GM12878 (cell line): ENCODE results near the gene KRTAP9-8. TPM values are rescaled to one million over a fixed set of nuclear protein-coding genes. Genes with fewer than 3 reads are reported as not detected.

Experiments
- ATAC-seq: fragments of 200-7000 bp; cut with Tn5 transposase; 3 replicates; pipeline ENCODE4 v1.9.1; 2020; ENCODE audit warnings: mild to moderate bottlenecking, moderate library complexity
- BruUV-seq: library from RNA; stranded (reverse); fragments of 400-500 nt; replicated peaks from 2 replicates; lab custom pipeline; 2021; lab: Mats Ljungman, UMichigan
- CTCF ChIA-PET: fragments of 300-600 bp; sonication (Branson Sonifier 250); formaldehyde crosslinking; extraction: SDS; loops from one replicate; lab custom pipeline; 2021; ENCODE audit warnings: inconsistent platforms; lab: Yijun Ruan, JAX
- POLR2A ChIA-PET: fragments of 350-600 bp; formaldehyde crosslinking; extraction: SDS; loops from one replicate; lab custom pipeline; 2021; ENCODE audit warnings: inconsistent platforms; lab: Charles Lee
- RAD21 ChIA-PET: fragments of 300-600 bp; sonication (Branson Sonifier 250); formaldehyde crosslinking; loops from one replicate; lab custom pipeline; 2023; ENCODE audit warnings: antibody characterized with exemption; ENCODE audit not compliant: unreplicated experiment; lab: Charles Lee
- SMC1A ChIA-PET: fragments of 300-600 bp; sonication (Branson Sonifier 250); formaldehyde crosslinking; loops from one replicate; lab custom pipeline; 2023; ENCODE audit not compliant: unreplicated experiment, uncharacterized antibody; lab: Charles Lee
- DNase-seq: peaks from one replicate; pipeline ENCODE4 v3.0.0-alpha.2; 2011; ENCODE audit warnings: low read depth, low spot score
- FAIRE-seq: peaks from 3 replicates; lab custom pipeline; 2011; peaks lifted over from hg19 to GRCh38; lab: Jason Lieb, UNC
- H2AFZ ChIP-seq: 2 replicates; pipeline ENCODE4 v1.6.0; 2011; ENCODE audit warnings: low read depth, low read length, control low read depth; ENCODE audit not compliant: control insufficient read depth
- H3K27ac ChIP-seq: 2 replicates; pipeline ENCODE4 v1.5.1; 2011; ENCODE audit warnings: control low read depth; ENCODE audit not compliant: control insufficient read depth, insufficient read depth
- H3K27me3 ChIP-seq, 2 experiments: replicated peaks in 1 of 2; 2 replicates each; pipeline versions ENCODE4 v1.6.0 to v1.6.1; 2011; ENCODE audit warnings: low read length in 1 of 2; ENCODE audit not compliant: control insufficient read depth in 2 of 2, insufficient read depth in 2 of 2
- H3K36me3 ChIP-seq, 2 experiments: 2 replicates each; pipeline ENCODE4 v1.5.1; 2011; ENCODE audit warnings: low read length in 1 of 2; ENCODE audit not compliant: control insufficient read depth in 2 of 2, insufficient read depth in 2 of 2
- H3K4me1 ChIP-seq: 2 replicates; pipeline ENCODE4 v1.6.1; 2011; ENCODE audit warnings: mild to moderate bottlenecking, low read length, moderate library complexity, mixed read lengths; ENCODE audit not compliant: control insufficient read depth, insufficient read depth
- H3K4me2 ChIP-seq: 2 replicates; pipeline ENCODE4 v1.6.0; 2011; ENCODE audit warnings: control low read depth; ENCODE audit not compliant: control insufficient read depth, insufficient read depth
- H3K4me3 ChIP-seq: fragments of 200-600 bp; sonication (generic); 2 replicates; pipeline ENCODE4 v1.5.1; 2016
- H3K79me2 ChIP-seq: 2 replicates; pipeline ENCODE4 v1.6.0; 2011; ENCODE audit warnings: low read length; ENCODE audit not compliant: control insufficient read depth, insufficient read depth
- H3K9ac ChIP-seq: 2 replicates; pipeline ENCODE4 v1.8.0; 2011; ENCODE audit warnings: low read length, control low read depth, mixed read lengths; ENCODE audit not compliant: control insufficient read depth, insufficient read depth
- H3K9me3 ChIP-seq: replicated peaks from 3 replicates; pipeline ENCODE4 v1.5.1; 2011; ENCODE audit warnings: mild to moderate bottlenecking, low read length; ENCODE audit not compliant: control insufficient read depth, insufficient read depth
- H4K20me1 ChIP-seq: 2 replicates; pipeline ENCODE4 v1.6.0; 2011; ENCODE audit not compliant: control insufficient read depth, insufficient read depth
- ETV6 ChIP-seq, 2 experiments: fragments of 450-650 bp in 1 of 2; IDR thresholded peaks in 1 of 2; conservative IDR thresholded peaks in 1 of 2; 2 replicates each; pipeline ENCODE4 v1.6.1; 2014; ENCODE audit warnings: antibody characterized with exemption in 1 of 2, borderline replicate concordance in 1 of 2, low read depth in 1 of 2, mild to moderate bottlenecking in 1 of 2, moderate library complexity in 1 of 2
- GATAD2B ChIP-seq: fragments of 450-650 bp; conservative IDR thresholded peaks from 2 replicates; pipeline ENCODE4 v1.6.1; 2017; ENCODE audit warnings: low read depth, mild to moderate bottlenecking, moderate library complexity
- HDAC6 ChIP-seq: fragments of 200-600 bp; sonication (generic); IDR thresholded peaks from one replicate; pipeline ENCODE4 v1.8.0; 2017; ENCODE audit warnings: antibody characterized with exemption; ENCODE audit not compliant: unreplicated experiment
- IRF4 ChIP-seq: IDR thresholded peaks from 2 replicates; pipeline ENCODE4 v1.6.1; 2011; ENCODE audit warnings: low read depth, low read length
- NFIC ChIP-seq: IDR thresholded peaks from 2 replicates; pipeline ENCODE4 v1.6.1; 2012; ENCODE audit warnings: low read depth, mild to moderate bottlenecking, inconsistent platforms, low read length, moderate library complexity
- NFXL1 ChIP-seq: fragments of 450-650 bp; IDR thresholded peaks from 2 replicates; pipeline ENCODE4 v1.6.1; 2017; ENCODE audit warnings: antibody characterized with exemption, mild to moderate bottlenecking, borderline replicate concordance
- NR2C1 ChIP-seq: fragments of 450-650 bp; IDR thresholded peaks from 2 replicates; pipeline ENCODE4 v1.6.1; 2017; ENCODE audit warnings: antibody characterized with exemption, mild to moderate bottlenecking, moderate library complexity
- SMC3 ChIP-seq: IDR thresholded peaks from 2 replicates; pipeline ENCODE4 v1.6.1; 2011; ENCODE audit warnings: low read length, improper control_type of control experiment, borderline replicate concordance
- SUZ12 ChIP-seq: fragments of 200-600 bp; sonication (generic); IDR thresholded peaks from one replicate; pipeline ENCODE4 v1.6.1; 2018; ENCODE audit warnings: antibody characterized with exemption, mild to moderate bottlenecking; ENCODE audit not compliant: unreplicated experiment
- ZBTB4 ChIP-seq: fragments of 450-650 bp; formaldehyde crosslinking; IDR thresholded peaks from 2 replicates; pipeline ENCODE4 v1.4.0; 2022; ENCODE audit warnings: mild to moderate bottlenecking, moderate library complexity
- WGBS: methylation state at CpG from one replicate; pipeline ENCODE4 v1.1.6; 2016; ENCODE audit warnings: low lambda C conversion rate; ENCODE audit not compliant: insufficient replicate concordance, insufficient coverage; ENCODE audit errors: missing lambda C conversion rate; 5-methylcytosine and 5-hydroxymethylcytosine counted together
- in situ Hi-C: fragments of 300-500 bp; cut with MboI; formaldehyde crosslinking; loops from 9 replicates; pipeline ENCODE4 v1.14.3; 2018; ENCODE audit warnings: mixed read lengths
- intact Hi-C: fragments of 100-400 bp; cut with micrococcal nuclease; formaldehyde crosslinking; loops from one replicate; pipeline ENCODE4 v1.14.2; 2022; ENCODE audit not compliant: unreplicated experiment
- polyA plus RNA-seq, 11 experiments: library from polyadenylated mRNA; depleted of rRNA in 4 of 11; unstranded in 6 of 11; stranded (reverse) in 5 of 11; fragments of >200 nt; fragmentation: Nextera tagmentation in 4 of 11; fragmentation: Illumina TruSeq in 1 of 11; extraction: Ambion mirVana in 4 of 11; extraction: Trizol in 1 of 11; gene quantifications; 1 replicate in 1 of 11; 2 replicates in 10 of 11; pipeline versions ENCODE4 v1.2.1 to v1.2.3, GENCODE V29; 2011 to 2016; ENCODE audit warnings: inconsistent platforms in 2 of 11, missing spikeins in 2 of 11, low read depth in 1 of 11
- total RNA-seq, 4 experiments: library from RNA; depleted of rRNA in 3 of 4; stranded (reverse); fragments of >200 nt in 3 of 4; fragmentation: Illumina TruSeq in 1 of 4; extraction: Trizol in 1 of 4; gene quantifications; 2 replicates each; pipeline versions ENCODE4 v1.2.1 to v1.2.3, GENCODE V29; 2013 to 2021
- TF ChIP-seq, protein P1 (sequence below): IDR thresholded peaks from 2 replicates; pipeline ENCODE4 v1.6.1; 2012; ENCODE audit warnings: low read depth, low read length, improper control_type of control experiment
- TF ChIP-seq, protein P2 (sequence below): fragments of 450-650 bp; IDR thresholded peaks from 2 replicates; pipeline ENCODE4 v1.6.1; 2016; ENCODE audit warnings: mild to moderate bottlenecking
- TF ChIP-seq, protein P3 (sequence below): fragments of 450-650 bp; IDR thresholded peaks from 2 replicates; pipeline ENCODE4 v1.6.1; 2016; ENCODE audit warnings: mild to moderate bottlenecking

The KRTAP9-8 gene
- total and polyA plus RNA-seq, 10 of the 15 experiments (the other 5 are each of a cell fraction or from before 2014, with no cell fraction given) = not detected

GRCh38 chr17:41251261-41251660 lies 13.5 kb downstream of the KRTAP9-8 start:
- Histone ChIP-seq H3K27me3 (no peaks in the 10 kb centered on the region; a peak in 1 of 4 replicates), H3K9me3 (no peaks in the 10 kb centered on the region), H3K4me3 (no peak overlapping the region), H3K4me1 (no peaks in the 10 kb centered on the region), H3K9ac (no peak overlapping the region), H4K20me1 (no peaks in the 10 kb centered on the region), H3K79me2 (no peaks in the 10 kb centered on the region), H3K27ac (no peak overlapping the region), H3K36me3 (no peaks in the 10 kb centered on the region), H3K4me2 (no peak overlapping the region), H2AFZ (no peak overlapping the region)
- ChIA-PET RAD21 (no interaction called here), CTCF (no interaction called here), SMC1A (no interaction called here), POLR2A (no interaction called here)
- no TSS peak for BruUV-seq
- 0% methylated on average over 1 of the region's 1 CpG for WGBS
- FAIRE-seq = no peak
- intact Hi-C loops = no loop called here
- TF ChIP-seq IRF4 = no peak
- no peak for TF ChIP-seq NFXL1
- TF ChIP-seq, protein P1, sequence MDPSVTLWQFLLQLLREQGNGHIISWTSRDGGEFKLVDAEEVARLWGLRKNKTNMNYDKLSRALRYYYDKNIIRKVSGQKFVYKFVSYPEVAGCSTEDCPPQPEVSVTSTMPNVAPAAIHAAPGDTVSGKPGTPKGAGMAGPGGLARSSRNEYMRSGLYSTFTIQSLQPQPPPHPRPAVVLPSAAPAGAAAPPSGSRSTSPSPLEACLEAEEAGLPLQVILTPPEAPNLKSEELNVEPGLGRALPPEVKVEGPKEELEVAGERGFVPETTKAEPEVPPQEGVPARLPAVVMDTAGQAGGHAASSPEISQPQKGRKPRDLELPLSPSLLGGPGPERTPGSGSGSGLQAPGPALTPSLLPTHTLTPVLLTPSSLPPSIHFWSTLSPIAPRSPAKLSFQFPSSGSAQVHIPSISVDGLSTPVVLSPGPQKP = no peak
- TF ChIP-seq SUZ12 = no peak
- no peak for TF ChIP-seq ETV6 (conservative IDR thresholded peaks at IDR 0.05 in 1 of 2, IDR thresholded peaks at IDR 0.05 in 1 of 2; ENCODE audit: borderline replicate concordance in 1 of 2, low read depth in 1 of 2)
- no peak for TF ChIP-seq HDAC6
- TF ChIP-seq SMC3 = no peak
- TF ChIP-seq NFIC = no peak
- TF ChIP-seq GATAD2B = no peak
- TF ChIP-seq, protein P2, sequence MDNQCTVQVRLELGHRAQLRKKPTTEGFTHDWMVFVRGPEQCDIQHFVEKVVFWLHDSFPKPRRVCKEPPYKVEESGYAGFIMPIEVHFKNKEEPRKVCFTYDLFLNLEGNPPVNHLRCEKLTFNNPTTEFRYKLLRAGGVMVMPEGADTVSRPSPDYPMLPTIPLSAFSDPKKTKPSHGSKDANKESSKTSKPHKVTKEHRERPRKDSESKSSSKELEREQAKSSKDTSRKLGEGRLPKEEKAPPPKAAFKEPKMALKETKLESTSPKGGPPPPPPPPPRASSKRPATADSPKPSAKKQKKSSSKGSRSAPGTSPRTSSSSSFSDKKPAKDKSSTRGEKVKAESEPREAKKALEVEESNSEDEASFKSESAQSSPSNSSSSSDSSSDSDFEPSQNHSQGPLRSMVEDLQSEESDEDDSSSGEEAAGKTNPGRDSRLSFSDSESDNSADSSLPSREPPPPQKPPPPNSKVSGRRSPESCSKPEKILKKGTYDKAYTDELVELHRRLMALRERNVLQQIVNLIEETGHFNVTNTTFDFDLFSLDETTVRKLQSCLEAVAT = no peak
- TF ChIP-seq, protein P3, sequence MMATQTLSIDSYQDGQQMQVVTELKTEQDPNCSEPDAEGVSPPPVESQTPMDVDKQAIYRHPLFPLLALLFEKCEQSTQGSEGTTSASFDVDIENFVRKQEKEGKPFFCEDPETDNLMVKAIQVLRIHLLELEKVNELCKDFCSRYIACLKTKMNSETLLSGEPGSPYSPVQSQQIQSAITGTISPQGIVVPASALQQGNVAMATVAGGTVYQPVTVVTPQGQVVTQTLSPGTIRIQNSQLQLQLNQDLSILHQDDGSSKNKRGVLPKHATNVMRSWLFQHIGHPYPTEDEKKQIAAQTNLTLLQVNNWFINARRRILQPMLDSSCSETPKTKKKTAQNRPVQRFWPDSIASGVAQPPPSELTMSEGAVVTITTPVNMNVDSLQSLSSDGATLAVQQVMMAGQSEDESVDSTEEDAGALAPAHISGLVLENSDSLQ = no peak
- TF ChIP-seq NR2C1 = no peak
- no peak for TF ChIP-seq ZBTB4
- no peak for ATAC-seq
- in situ Hi-C loops = no loop called here
- no peak for DNase-seq
